GM23338 (cell line): Measurements from ENCODE around the gene DHRS2. TPM values are rescaled to one million over a fixed set of nuclear protein-coding genes. Genes with fewer than 3 reads are reported as not detected.

Source experiments
- ATAC-seq: fragments of 200-7000 bp; cut with Tn5 transposase; 3 replicates; pipeline ENCODE4 v1.9.1; 2020
- DNase-seq: peaks from one replicate; pipeline ENCODE4 v3.0.0-alpha.2; 2015; ENCODE audit warnings: low spot score
- H2AFZ ChIP-seq: fragments of 200-600 bp; sonication (generic); 2 replicates; pipeline ENCODE4 v1.8.0; 2016; ENCODE audit warnings: antibody characterized with exemption, mild to moderate bottlenecking, moderate library complexity
- H3F3A ChIP-seq: fragments of 200-600 bp; sonication (generic); replicated peaks from 2 replicates; pipeline ENCODE4 v1.8.0; 2017; ENCODE audit warnings: antibody characterized with exemption, mixed run types, low read depth
- H3K27ac ChIP-seq: fragments of 200-600 bp; sonication (generic); 2 replicates; pipeline ENCODE4 v1.6.1; 2016; ENCODE audit warnings: low read depth
- H3K27me3 ChIP-seq: fragments of 200-600 bp; sonication (generic); 2 replicates; pipeline ENCODE4 v1.8.0; 2016; ENCODE audit warnings: mild to moderate bottlenecking, mixed run types, moderate library complexity; ENCODE audit not compliant: insufficient read depth
- H3K36me3 ChIP-seq: fragments of 200-600 bp; sonication (generic); 2 replicates; pipeline ENCODE4 v1.8.0; 2016; ENCODE audit warnings: mild to moderate bottlenecking; ENCODE audit not compliant: insufficient read depth
- H3K4me1 ChIP-seq: fragments of 200-600 bp; sonication (generic); 2 replicates; pipeline ENCODE4 v1.8.0; 2016; ENCODE audit warnings: mild to moderate bottlenecking, moderate library complexity; ENCODE audit not compliant: insufficient read depth
- H3K4me2 ChIP-seq: fragments of 200-600 bp; sonication (generic); 2 replicates; pipeline ENCODE4 v1.7.1; 2017; ENCODE audit warnings: mixed run types
- H3K4me3 ChIP-seq: fragments of 200-600 bp; sonication (generic); 2 replicates; pipeline ENCODE4 v1.6.1; 2016; ENCODE audit warnings: mixed run types
- H3K79me2 ChIP-seq: fragments of 200-600 bp; sonication (generic); replicated peaks from 2 replicates; pipeline ENCODE4 v1.8.0; 2017; ENCODE audit warnings: mild to moderate bottlenecking; ENCODE audit not compliant: insufficient read depth
- H3K9me2 ChIP-seq: fragments of 200-600 bp; sonication (generic); 2 replicates; pipeline ENCODE4 v1.8.0; 2017; ENCODE audit not compliant: insufficient read depth
- H4K20me1 ChIP-seq: fragments of 200-600 bp; sonication (generic); replicated peaks from 2 replicates; pipeline ENCODE4 v1.8.0; 2017; ENCODE audit warnings: mild to moderate bottlenecking; ENCODE audit not compliant: insufficient read depth
- H3K27ac Mint-ChIP-seq: 2 replicates; pipeline ENCODE4 v1.8.0; 2020; ENCODE audit warnings: inconsistent platforms, mild to moderate bottlenecking, moderate library complexity, mixed read lengths
- H3K27me3 Mint-ChIP-seq: 3 replicates; pipeline ENCODE4 v1.8.0; 2022; ENCODE audit warnings: low read depth, mild to moderate bottlenecking, moderate library complexity, mixed read lengths, inconsistent platforms; ENCODE audit not compliant: insufficient read depth, poor library complexity
- H3K36me3 Mint-ChIP-seq: 3 replicates; pipeline ENCODE4 v1.8.0; 2021; ENCODE audit warnings: low read depth, mild to moderate bottlenecking, inconsistent platforms, moderate library complexity, mixed read lengths
- H3K4me1 Mint-ChIP-seq: 3 replicates; pipeline ENCODE4 v1.8.0; 2020; ENCODE audit warnings: mild to moderate bottlenecking, inconsistent platforms, mixed read lengths
- H3K4me3 Mint-ChIP-seq: 3 replicates; pipeline ENCODE4 v1.8.0; 2021; ENCODE audit warnings: moderate library complexity, mild to moderate bottlenecking, inconsistent platforms, mixed read lengths
- H3K9me3 Mint-ChIP-seq: 3 replicates; pipeline ENCODE4 v1.8.0; 2020; ENCODE audit warnings: moderate library complexity, mild to moderate bottlenecking, inconsistent platforms, mixed read lengths
- CREB1 ChIP-seq: fragments of 250-450 bp; sonication (Bioruptor Pico); IDR thresholded peaks from 2 replicates; pipeline ENCODE4 v1.5.0; 2020; ENCODE audit warnings: low read depth, mild to moderate bottlenecking, moderate library complexity
- EZH2 ChIP-seq: fragments of 200-600 bp; sonication (generic); IDR thresholded peaks from one replicate; pipeline ENCODE4 v1.8.0; 2017; ENCODE audit warnings: antibody characterized with exemption, mild to moderate bottlenecking, low read depth; ENCODE audit not compliant: unreplicated experiment
- EZH2phosphoT487 ChIP-seq: fragments of 200-600 bp; sonication (generic); IDR thresholded peaks from one replicate; pipeline ENCODE4 v1.8.1; 2018; ENCODE audit warnings: antibody characterized with exemption; ENCODE audit not compliant: unreplicated experiment
- JUNB ChIP-seq: IDR thresholded peaks from one replicate; pipeline ENCODE4 v1.6.1; 2016; ENCODE audit warnings: antibody characterized with exemption; ENCODE audit not compliant: unreplicated experiment
- NANOG ChIP-seq: IDR thresholded peaks from 2 replicates; pipeline ENCODE4 v1.6.1; 2016; ENCODE audit warnings: antibody characterized with exemption, borderline replicate concordance
- POLR2AphosphoS5 ChIP-seq: IDR thresholded peaks from 2 replicates; pipeline ENCODE4 v1.6.1; 2016; ENCODE audit warnings: antibody characterized with exemption, low read depth
- STAT1 ChIP-seq: IDR thresholded peaks from one replicate; pipeline ENCODE4 v1.6.1; 2016; ENCODE audit warnings: antibody characterized with exemption; ENCODE audit not compliant: unreplicated experiment
- ZNF114 ChIP-seq: fragments of 250-450 bp; sonication (Bioruptor Pico); IDR thresholded peaks from 2 replicates; pipeline ENCODE4 v1.5.0; 2020; ENCODE audit warnings: mild to moderate bottlenecking, moderate library complexity
- ZNF331 ChIP-seq: fragments of 250-450 bp; sonication (Bioruptor Pico); IDR thresholded peaks from 2 replicates; pipeline ENCODE4 v1.5.0; 2020; ENCODE audit warnings: low read depth, mild to moderate bottlenecking, moderate library complexity
- polyA plus RNA-seq: library from polyadenylated mRNA; unstranded; fragments of >200 nt; fragmentation: Nextera tagmentation; extraction: Ambion mirVana; gene quantifications from 2 replicates; pipeline ENCODE4 v1.2.1, GENCODE V29; 2016
- total RNA-seq: library from RNA; depleted of rRNA; stranded (reverse); fragments of >200 nt; shearing (Covaris generic); gene quantifications from 2 replicates; pipeline ENCODE4 v1.2.3, GENCODE V29; 2014
- TF ChIP-seq, protein P1 (sequence below), 2 experiments: fragments of 200-600 bp in 1 of 2; sonication (generic) in 1 of 2; conservative IDR thresholded peaks; 2 replicates each; pipeline versions ENCODE4 v1.5.1 to v1.6.1; 2016 to 2017; ENCODE audit warnings: antibody characterized with exemption in 2 of 2, low read depth in 2 of 2, mild to moderate bottlenecking in 2 of 2, moderate library complexity in 1 of 2
- TF ChIP-seq, protein P2 (sequence below): IDR thresholded peaks from 2 replicates; pipeline ENCODE4 v1.6.1; 2016; ENCODE audit warnings: antibody characterized with exemption
- TF ChIP-seq, protein P3 (sequence below): fragments of 250-450 bp; sonication (Bioruptor Pico); IDR thresholded peaks from 2 replicates; pipeline ENCODE4 v1.5.0; 2020; ENCODE audit warnings: mild to moderate bottlenecking, moderate library complexity
- TF ChIP-seq, protein P4 (sequence below): IDR thresholded peaks from one replicate; pipeline ENCODE4 v1.6.1; 2018; ENCODE audit warnings: antibody characterized with exemption; ENCODE audit not compliant: unreplicated experiment

Gene DHRS2
- total and polyA plus RNA-seq, 2 experiments from 2014 or later: 0.42 to 0.48 TPM

DNA sequence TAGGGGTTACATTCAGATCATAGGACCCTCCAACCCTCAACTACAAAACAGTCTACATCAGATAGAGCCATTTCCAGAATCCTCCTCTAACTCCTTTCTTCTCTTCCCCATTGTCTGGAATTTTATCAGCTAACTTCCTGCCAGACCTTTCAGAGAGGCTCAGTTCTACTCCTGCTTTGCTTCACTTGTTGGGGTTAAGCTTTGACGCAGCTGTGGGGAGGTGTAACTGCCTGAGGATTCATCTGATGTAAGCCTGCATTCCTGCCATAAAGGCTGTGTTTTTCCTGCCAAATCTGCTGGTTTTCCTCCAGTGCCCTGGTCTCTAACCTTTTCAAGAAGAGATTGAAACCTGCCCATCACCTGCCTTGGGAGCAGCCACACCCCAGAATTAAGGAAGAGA, 16.9 kb downstream of the DHRS2 start:
- no peaks in the 10 kb centered on the region for H3K4me1 ChIP-seq
- ATAC-seq (no peak), DNase-seq (no peak)
- no peaks in the 10 kb centered on the region for H3K27me3 ChIP-seq
- H3F3A ChIP-seq: no peaks in the 10 kb centered on the region
- Mint-ChIP-seq H3K9me3 (peaks cover 3% of the 10 kb centered on the region; the same call in 2 of the 3 replicates), H3K36me3 (no peaks in the 10 kb centered on the region), H3K27ac (no peak overlapping the region), H3K27me3 (peaks cover 6% of the 10 kb centered on the region), H3K4me1 (no peaks in the 10 kb centered on the region), H3K4me3 (no peak overlapping the region)
- TF ChIP-seq, protein P1, sequence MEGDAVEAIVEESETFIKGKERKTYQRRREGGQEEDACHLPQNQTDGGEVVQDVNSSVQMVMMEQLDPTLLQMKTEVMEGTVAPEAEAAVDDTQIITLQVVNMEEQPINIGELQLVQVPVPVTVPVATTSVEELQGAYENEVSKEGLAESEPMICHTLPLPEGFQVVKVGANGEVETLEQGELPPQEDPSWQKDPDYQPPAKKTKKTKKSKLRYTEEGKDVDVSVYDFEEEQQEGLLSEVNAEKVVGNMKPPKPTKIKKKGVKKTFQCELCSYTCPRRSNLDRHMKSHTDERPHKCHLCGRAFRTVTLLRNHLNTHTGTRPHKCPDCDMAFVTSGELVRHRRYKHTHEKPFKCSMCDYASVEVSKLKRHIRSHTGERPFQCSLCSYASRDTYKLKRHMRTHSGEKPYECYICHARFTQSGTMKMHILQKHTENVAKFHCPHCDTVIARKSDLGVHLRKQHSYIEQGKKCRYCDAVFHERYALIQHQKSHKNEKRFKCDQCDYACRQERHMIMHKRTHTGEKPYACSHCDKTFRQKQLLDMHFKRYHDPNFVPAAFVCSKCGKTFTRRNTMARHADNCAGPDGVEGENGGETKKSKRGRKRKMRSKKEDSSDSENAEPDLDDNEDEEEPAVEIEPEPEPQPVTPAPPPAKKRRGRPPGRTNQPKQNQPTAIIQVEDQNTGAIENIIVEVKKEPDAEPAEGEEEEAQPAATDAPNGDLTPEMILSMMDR (conservative IDR thresholded peaks at IDR 0.05; ENCODE audit: low read depth in 2 of 2): no peak
- no peak for TF ChIP-seq STAT1
- TF ChIP-seq, protein P2, sequence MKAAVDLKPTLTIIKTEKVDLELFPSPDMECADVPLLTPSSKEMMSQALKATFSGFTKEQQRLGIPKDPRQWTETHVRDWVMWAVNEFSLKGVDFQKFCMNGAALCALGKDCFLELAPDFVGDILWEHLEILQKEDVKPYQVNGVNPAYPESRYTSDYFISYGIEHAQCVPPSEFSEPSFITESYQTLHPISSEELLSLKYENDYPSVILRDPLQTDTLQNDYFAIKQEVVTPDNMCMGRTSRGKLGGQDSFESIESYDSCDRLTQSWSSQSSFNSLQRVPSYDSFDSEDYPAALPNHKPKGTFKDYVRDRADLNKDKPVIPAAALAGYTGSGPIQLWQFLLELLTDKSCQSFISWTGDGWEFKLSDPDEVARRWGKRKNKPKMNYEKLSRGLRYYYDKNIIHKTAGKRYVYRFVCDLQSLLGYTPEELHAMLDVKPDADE: no peak
- TF ChIP-seq, protein P3, sequence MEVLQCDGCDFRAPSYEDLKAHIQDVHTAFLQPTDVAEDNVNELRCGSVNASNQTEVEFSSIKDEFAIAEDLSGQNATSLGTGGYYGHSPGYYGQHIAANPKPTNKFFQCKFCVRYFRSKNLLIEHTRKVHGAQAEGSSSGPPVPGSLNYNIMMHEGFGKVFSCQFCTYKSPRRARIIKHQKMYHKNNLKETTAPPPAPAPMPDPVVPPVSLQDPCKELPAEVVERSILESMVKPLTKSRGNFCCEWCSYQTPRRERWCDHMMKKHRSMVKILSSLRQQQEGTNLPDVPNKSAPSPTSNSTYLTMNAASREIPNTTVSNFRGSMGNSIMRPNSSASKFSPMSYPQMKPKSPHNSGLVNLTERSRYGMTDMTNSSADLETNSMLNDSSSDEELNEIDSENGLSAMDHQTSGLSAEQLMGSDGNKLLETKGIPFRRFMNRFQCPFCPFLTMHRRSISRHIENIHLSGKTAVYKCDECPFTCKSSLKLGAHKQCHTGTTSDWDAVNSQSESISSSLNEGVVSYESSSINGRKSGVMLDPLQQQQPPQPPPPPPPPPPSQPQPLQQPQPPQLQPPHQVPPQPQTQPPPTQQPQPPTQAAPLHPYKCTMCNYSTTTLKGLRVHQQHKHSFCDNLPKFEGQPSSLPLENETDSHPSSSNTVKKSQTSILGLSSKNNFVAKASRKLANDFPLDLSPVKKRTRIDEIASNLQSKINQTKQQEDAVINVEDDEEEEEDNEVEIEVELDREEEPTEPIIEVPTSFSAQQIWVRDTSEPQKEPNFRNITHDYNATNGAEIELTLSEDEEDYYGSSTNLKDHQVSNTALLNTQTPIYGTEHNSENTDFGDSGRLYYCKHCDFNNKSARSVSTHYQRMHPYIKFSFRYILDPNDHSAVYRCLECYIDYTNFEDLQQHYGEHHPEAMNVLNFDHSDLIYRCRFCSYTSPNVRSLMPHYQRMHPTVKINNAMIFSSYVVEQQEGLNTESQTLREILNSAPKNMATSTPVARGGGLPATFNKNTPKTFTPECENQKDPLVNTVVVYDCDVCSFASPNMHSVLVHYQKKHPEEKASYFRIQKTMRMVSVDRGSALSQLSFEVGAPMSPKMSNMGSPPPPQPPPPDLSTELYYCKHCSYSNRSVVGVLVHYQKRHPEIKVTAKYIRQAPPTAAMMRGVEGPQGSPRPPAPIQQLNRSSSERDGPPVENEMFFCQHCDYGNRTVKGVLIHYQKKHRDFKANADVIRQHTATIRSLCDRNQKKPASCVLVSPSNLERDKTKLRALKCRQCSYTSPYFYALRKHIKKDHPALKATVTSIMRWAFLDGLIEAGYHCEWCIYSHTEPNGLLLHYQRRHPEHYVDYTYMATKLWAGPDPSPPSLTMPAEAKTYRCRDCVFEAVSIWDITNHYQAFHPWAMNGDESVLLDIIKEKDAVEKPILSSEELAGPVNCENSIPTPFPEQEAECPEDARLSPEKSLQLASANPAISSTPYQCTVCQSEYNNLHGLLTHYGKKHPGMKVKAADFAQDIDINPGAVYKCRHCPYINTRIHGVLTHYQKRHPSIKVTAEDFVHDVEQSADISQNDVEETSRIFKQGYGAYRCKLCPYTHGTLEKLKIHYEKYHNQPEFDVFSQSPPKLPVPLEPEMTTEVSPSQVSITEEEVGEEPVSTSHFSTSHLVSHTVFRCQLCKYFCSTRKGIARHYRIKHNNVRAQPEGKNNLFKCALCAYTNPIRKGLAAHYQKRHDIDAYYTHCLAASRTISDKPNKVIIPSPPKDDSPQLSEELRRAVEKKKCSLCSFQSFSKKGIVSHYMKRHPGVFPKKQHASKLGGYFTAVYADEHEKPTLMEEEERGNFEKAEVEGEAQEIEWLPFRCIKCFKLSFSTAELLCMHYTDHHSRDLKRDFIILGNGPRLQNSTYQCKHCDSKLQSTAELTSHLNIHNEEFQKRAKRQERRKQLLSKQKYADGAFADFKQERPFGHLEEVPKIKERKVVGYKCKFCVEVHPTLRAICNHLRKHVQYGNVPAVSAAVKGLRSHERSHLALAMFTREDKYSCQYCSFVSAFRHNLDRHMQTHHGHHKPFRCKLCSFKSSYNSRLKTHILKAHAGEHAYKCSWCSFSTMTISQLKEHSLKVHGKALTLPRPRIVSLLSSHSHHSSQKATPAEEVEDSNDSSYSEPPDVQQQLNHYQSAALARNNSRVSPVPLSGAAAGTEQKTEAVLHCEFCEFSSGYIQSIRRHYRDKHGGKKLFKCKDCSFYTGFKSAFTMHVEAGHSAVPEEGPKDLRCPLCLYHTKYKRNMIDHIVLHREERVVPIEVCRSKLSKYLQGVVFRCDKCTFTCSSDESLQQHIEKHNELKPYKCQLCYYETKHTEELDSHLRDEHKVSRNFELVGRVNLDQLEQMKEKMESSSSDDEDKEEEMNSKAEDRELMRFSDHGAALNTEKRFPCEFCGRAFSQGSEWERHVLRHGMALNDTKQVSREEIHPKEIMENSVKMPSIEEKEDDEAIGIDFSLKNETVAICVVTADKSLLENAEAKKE (CRISPR knock-in tag): no peak
- TF ChIP-seq NANOG: no peak
- no peak for TF ChIP-seq JUNB
- TF ChIP-seq ZNF114 (CRISPR knock-in tag): no peak
- TF ChIP-seq, protein P4, sequence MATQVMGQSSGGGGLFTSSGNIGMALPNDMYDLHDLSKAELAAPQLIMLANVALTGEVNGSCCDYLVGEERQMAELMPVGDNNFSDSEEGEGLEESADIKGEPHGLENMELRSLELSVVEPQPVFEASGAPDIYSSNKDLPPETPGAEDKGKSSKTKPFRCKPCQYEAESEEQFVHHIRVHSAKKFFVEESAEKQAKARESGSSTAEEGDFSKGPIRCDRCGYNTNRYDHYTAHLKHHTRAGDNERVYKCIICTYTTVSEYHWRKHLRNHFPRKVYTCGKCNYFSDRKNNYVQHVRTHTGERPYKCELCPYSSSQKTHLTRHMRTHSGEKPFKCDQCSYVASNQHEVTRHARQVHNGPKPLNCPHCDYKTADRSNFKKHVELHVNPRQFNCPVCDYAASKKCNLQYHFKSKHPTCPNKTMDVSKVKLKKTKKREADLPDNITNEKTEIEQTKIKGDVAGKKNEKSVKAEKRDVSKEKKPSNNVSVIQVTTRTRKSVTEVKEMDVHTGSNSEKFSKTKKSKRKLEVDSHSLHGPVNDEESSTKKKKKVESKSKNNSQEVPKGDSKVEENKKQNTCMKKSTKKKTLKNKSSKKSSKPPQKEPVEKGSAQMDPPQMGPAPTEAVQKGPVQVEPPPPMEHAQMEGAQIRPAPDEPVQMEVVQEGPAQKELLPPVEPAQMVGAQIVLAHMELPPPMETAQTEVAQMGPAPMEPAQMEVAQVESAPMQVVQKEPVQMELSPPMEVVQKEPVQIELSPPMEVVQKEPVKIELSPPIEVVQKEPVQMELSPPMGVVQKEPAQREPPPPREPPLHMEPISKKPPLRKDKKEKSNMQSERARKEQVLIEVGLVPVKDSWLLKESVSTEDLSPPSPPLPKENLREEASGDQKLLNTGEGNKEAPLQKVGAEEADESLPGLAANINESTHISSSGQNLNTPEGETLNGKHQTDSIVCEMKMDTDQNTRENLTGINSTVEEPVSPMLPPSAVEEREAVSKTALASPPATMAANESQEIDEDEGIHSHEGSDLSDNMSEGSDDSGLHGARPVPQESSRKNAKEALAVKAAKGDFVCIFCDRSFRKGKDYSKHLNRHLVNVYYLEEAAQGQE: no peak
- no peak for TF ChIP-seq POLR2AphosphoS5
- no peak for TF ChIP-seq EZH2
- TF ChIP-seq ZNF331 (CRISPR knock-in tag): no peak
- no peak for TF ChIP-seq EZH2phosphoT487
- TF ChIP-seq CREB1 (CRISPR knock-in tag): no peak
- H4K20me1 ChIP-seq: no peaks in the 10 kb centered on the region
- no peak overlapping the region for H3K4me3 ChIP-seq
- no peak overlapping the region for H3K27ac ChIP-seq
- no peaks in the 10 kb centered on the region for H3K36me3 ChIP-seq
- H3K4me2 ChIP-seq: no peak overlapping the region
- no peaks in the 10 kb centered on the region for H3K79me2 ChIP-seq
- H2AFZ ChIP-seq: no peak overlapping the region
- H3K9me2 ChIP-seq: peaks cover 6% of the 10 kb centered on the region; the same call in 1 of the 2 replicates
